ENCODE data around the gene CPNE4.

The CPNE4 gene

GRCh38 chr3:131796558-131797198 is 238.1 kb downstream of the CPNE4 start:
- no peak for DNase-seq (ENCODE audit: low read depth)

GRCh38 chr3:131796111-131796510 is 238.7 kb downstream of the CPNE4 start:
- DNase-seq (ENCODE audit: low read depth), result no peak

DNA sequence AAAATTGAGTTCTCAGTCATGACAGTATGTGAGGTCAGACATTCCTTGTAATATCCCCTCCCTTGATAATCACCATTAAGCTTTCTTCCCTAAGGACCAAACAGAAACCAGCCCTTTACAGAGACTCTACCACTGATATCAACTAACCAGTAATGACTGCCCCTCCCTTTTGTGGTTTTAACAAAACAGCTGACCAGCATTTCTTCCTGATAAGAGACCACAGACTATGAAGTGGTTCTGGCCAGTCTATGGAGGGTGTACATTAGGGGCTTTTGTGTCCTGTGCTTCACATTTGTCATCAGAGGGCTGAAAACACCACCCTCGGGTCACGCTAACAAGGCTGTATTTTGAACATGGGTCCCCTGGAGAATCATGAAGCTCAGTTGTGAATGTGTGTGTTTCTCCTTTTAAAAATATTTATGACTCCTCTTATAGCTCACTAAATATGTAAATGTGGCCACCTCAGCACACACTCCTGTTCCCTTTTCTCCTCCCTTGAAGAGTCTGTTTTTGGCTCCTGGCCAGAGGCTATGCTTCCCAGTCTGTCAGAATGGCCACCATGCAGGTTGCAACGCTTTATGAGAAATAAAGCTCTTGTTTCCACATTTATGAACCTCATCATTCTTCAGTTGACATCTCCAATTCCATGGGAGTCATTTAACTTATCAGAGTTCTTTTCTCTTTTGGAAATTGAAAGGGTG is 239.3 kb downstream of the CPNE4 start:
- no peak for DNase-seq (ENCODE audit: low read depth)

GRCh38 chr3:131794766-131795388 is 239.9 kb downstream of the CPNE4 start:
- DNase-seq (ENCODE audit: low read depth), result peak; percentile 6

DNA sequence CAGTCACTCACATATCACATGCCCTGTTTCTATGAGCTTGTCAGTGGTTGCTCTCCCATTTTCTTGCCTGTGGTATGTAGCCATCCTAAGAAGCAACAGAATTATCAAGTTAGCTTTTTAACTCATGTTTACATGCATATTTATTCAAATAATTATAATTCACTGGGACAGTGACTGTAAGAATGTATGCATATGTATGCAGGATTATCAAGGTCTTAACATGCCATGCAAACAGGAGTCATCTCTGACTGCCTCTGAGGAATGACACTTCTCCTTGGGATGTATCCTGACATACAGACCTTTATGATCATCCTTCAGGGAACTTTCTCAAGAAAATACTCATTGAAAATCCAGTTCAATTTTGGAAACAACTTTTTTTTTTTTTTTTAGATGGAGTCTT is 240.9 kb downstream of the CPNE4 start:
- no peak for DNase-seq (ENCODE audit: low read depth)

- no peak for DNase-seq (ENCODE audit: low read depth)
Measured at GRCh38 chr3:131789188-131789587, 245.6 kb downstream of the CPNE4 start.

- DNase-seq (ENCODE audit: low read depth), result no peak
Measured at GRCh38 chr3:131786386-131786785, 248.4 kb downstream of the CPNE4 start.

- no peak for DNase-seq (ENCODE audit: low read depth)
Measured at GRCh38 chr3:131782751-131783150, 252.1 kb downstream of the CPNE4 start.

DNA sequence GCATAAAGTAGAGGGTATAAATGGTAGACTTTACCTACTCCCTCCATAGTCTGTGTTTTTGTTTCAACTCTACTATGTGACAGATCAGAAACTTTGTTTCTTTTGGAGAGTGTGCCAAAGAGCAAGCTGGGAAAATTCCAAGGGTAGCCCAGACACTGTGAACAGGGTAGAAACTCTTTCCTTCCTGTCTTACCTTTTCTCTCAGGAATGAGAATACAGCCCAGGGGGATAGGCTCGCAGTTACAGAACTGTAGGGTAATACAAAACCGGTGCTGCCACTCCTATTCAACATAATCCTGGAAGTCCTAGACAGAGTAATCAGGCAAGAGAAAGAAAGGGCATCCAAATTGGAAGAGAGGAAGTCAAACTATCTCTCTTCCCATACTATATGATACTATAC is 256.3 kb downstream of the CPNE4 start:
- DNase-seq (ENCODE audit: low read depth), result no peak

DNA sequence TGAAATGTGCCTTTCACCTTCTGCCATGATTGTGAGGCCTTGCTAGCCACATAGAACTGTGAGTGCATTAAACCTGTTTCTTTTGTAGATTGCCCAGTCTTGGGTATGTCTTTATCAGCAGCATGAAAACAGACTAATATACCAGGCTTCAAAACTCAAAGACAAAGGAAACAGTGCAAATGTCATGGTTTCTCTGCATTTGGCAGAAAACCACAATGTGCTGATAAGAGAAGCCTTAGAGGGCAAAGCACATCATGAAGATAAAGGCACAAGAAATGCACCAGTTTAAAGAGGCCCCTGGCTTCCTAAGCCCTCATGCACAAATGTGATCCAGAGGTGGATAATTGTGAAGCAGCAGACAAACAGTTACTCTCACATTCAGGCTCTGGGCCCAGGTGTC is 259.2 kb downstream of the CPNE4 start:
- DNase-seq (ENCODE audit: low read depth), result no peak

GRCh38 chr3:131772269-131773026 is 262.4 kb downstream of the CPNE4 start:
- no peak for DNase-seq (ENCODE audit: low read depth)

GRCh38 chr3:131762981-131763564 is 271.7 kb downstream of the CPNE4 start:
- DNase-seq (ENCODE audit: low read depth), result no peak

- DNase-seq (ENCODE audit: low read depth), result no peak
Measured at GRCh38 chr3:131756405-131756804, 278.4 kb downstream of the CPNE4 start.

DNA sequence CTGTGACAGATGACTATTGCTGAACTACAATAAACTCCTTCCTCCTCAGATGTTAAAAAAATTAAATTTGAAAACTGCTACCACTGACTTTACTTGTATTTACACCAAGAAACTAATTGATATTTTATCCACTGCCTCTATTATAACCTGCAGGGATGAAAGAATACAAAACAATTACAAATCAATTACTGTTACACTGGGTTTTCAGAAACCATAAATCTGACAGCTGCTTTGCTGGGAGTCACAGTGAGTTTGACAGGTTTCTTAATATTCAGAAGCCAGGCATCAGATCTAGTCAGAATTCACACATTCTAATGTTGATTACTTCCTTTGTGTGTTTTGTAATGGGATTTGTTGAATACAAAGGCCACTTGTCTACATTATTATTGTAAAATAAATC is 279.4 kb downstream of the CPNE4 start:
- DNase-seq (ENCODE audit: low read depth), result no peak

GRCh38 chr3:131750256-131750655 is 284.6 kb downstream of the CPNE4 start:
- no peak for DNase-seq (ENCODE audit: low read depth)

GRCh38 chr3:131749826-131750225 is 285.0 kb downstream of the CPNE4 start:
- DNase-seq (ENCODE audit: low read depth), result no peak

- DNase-seq (ENCODE audit: low read depth), result no peak
Measured at GRCh38 chr3:131747466-131747865, 287.3 kb downstream of the CPNE4 start.

DNA sequence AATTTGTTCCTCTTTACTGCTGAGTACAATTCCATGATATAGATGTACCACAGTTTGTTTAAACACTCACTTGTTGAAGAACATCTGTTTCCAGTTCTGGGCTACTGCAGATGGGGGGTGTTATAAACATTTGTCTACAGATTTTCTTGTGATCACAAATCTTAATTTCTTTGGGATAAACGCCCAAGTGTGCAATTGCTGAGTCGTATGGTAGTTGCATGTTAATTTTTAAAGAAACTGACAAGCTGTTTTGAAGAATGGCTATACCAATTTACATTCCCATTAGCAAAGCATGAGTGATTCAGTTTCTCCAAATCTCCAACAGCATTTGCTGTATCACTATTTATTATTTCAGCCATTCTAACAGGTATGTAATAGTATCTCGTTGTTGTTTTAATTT is 290.0 kb downstream of the CPNE4 start:
- DNase-seq (ENCODE audit: low read depth), result no peak

DNA sequence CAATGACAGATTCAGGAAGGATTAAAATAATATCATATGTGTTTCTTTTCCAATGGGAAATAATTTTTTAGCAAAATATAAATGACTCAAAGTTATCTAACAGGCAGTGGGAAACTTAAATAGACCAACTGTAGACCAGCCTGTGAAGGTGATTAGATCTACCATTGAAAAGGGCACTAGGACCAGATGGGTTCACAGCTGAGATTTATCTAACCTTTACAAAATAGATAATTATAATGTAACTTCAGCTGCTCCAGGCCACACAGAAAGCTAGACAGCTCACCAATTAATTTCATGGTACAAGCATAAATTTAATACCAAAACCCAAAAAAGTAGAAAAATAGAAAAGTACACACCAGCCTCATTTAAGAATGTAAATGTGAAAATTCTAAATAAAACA is 291.7 kb downstream of the CPNE4 start:
- no peak for DNase-seq (ENCODE audit: low read depth)

DNA sequence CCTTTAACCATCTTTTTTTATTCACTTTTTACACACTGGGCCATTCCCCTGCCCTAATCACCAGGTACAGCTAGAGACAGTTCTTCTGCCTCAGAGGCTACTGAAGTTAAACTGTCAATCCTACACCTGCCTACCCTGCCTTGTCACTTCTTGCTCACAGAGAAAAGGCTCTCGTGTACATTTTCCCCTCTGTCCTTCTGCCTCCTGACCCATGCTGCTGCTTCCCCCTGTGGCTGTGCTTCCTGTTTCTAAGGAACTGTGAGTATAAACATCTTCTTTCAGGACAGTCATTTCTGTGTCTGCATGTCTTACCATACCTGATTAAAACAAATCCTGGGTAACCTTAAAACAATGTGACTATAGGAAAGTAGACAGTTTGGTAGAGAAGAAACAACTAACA is 295.6 kb downstream of the CPNE4 start:
- DNase-seq (ENCODE audit: low read depth), result no peak

DNA sequence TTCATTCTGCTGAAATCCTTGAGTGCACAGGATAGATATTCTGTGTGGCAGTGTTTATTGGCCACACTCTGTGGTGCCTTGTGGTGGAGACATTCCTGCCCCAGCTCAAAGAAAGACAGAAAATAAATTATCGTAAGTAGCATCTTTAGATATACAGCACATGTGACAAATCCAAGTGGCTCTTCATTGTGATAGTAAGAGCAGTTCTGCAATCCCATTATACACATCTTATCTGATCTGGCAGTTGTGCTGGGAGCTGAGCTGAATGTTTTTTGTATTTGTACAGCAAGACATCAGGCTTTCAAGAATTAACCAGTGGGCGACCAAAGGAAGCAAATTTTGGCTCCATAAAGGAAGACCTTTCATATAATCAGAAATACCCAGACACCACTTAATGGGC is 296.7 kb downstream of the CPNE4 start:
- no peak for DNase-seq (ENCODE audit: low read depth)

GRCh38 chr3:131735544-131735943 is 299.3 kb downstream of the CPNE4 start:
- no peak for DNase-seq (ENCODE audit: low read depth)

Data from activated T-cell treated with anti-CD3 and anti-CD28 coated beads for 24 hours (primary cell).